Astrocyte of the spinal cord (primary cell): ENCODE data around the gene ADARB1.

Experiments
- DNase-seq: peaks from one replicate; pipeline ENCODE4 v3.0.0; 2011; ENCODE audit warnings: low read depth, low spot score
- H3K4me3 ChIP-seq: 2 replicates; pipeline ENCODE4 v1.5.1; 2011; ENCODE audit warnings: low read depth, mild to moderate bottlenecking, low read length, moderate library complexity
- in situ Hi-C: cut with HindIII; loops from 2 replicates; pipeline ENCODE4 v1.10.0; 2017; ENCODE audit warnings: low sequenced_read_pairs
- TF ChIP-seq, protein P1 (sequence below): IDR thresholded peaks from 2 replicates; pipeline ENCODE4 v1.5.1; 2012; ENCODE audit warnings: low read depth, mild to moderate bottlenecking, low read length, inconsistent platforms

ADARB1 gene

GRCh38 chr21:45098867-45099266 is 24.5 kb downstream of the ADARB1 start:
- no peak overlapping the region for H3K4me3 ChIP-seq
- in situ Hi-C loops = no loop called here
- TF ChIP-seq, protein P1, sequence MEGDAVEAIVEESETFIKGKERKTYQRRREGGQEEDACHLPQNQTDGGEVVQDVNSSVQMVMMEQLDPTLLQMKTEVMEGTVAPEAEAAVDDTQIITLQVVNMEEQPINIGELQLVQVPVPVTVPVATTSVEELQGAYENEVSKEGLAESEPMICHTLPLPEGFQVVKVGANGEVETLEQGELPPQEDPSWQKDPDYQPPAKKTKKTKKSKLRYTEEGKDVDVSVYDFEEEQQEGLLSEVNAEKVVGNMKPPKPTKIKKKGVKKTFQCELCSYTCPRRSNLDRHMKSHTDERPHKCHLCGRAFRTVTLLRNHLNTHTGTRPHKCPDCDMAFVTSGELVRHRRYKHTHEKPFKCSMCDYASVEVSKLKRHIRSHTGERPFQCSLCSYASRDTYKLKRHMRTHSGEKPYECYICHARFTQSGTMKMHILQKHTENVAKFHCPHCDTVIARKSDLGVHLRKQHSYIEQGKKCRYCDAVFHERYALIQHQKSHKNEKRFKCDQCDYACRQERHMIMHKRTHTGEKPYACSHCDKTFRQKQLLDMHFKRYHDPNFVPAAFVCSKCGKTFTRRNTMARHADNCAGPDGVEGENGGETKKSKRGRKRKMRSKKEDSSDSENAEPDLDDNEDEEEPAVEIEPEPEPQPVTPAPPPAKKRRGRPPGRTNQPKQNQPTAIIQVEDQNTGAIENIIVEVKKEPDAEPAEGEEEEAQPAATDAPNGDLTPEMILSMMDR = peak; percentile 59
- no peak for DNase-seq

GRCh38 chr21:45099571-45099970 is 25.2 kb downstream of the ADARB1 start:
- in situ Hi-C loops = no loop called here
- no peak overlapping the region for H3K4me3 ChIP-seq
- no peak for DNase-seq
- TF ChIP-seq, protein P1 = no peak

DNA sequence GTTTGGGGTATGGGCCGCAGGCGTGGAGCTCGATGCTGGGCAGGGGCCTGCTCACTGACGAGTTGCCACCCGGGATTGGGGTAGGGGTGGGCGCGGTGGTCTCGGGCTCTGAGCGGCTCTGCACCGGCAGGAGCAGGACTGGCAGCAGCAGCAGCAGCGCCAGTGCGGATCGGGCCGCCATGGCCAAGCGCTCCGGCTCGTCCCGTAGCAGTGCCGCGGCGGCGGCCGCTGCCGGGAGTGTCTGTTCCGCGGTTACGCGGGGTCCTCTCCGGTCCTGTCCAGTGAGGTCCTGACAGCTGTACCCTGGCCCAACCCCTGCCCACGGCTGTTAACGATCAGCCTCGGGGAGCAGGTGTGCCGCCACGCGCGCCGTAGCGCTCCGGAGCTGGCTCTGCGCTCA is 26.5 kb downstream of the ADARB1 start:
- TF ChIP-seq, protein P1 = no peak
- no peak overlapping the region for H3K4me3 ChIP-seq
- in situ Hi-C loops = no loop called here
- no peak for DNase-seq

GRCh38 chr21:45102391-45102932 is 28.1 kb downstream of the ADARB1 start:
- no peak overlapping the region for H3K4me3 ChIP-seq
- TF ChIP-seq, protein P1 = no peak
- in situ Hi-C loops = no loop called here
- DNase-seq = no peak

DNA sequence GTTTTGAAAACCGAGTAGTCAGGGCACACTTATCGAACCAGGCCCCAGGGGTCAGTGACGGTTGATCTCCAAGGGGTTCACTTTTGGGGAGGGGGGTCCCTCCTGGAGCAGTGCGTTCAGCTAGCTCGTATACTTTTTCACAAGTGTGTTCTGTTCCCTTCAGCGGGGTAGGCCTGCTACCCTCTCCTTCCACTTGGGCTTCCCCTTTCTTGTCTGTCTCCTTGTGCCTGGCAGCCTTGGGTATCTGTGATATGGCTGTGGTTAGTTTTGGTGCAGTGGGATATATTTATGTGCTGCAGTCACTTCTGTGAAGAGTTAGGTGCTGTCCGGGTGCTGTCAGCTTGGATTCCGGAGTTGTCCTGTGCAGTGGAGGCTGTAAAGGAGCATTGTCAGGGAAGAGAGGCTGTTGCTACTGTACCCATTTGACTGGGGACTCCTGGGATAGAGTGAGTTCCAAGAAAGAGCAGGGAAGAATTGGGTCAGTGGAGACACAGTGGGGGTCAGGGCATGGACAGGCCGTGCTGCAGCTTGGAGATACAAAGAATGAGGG is 29.7 kb downstream of the ADARB1 start:
- TF ChIP-seq, protein P1 = no peak
- in situ Hi-C loops = no loop called here

GRCh38 chr21:45104560-45104959 is 30.2 kb downstream of the ADARB1 start:
- in situ Hi-C loops = no loop called here
- no peak overlapping the region for H3K4me3 ChIP-seq
- TF ChIP-seq, protein P1 = no peak
- DNase-seq = no peak

More for the DNA sequence above, 29.7 kb downstream of the ADARB1 start:
- no peak overlapping the region for H3K4me3 ChIP-seq
- DNase-seq = no peak
